NCI-H2107 treated with DMSO at 0.1 percent for 48 hours (cell line): ENCODE data around the gene MACROD2.
"Not testable (repeated sequence)": the region's sequence is repeated elsewhere in the genome, so short reads cannot be mapped to it uniquely, and the experiment has no call there.

Source experiments
- DNase-seq: peaks from one replicate; lab custom pipeline; 2025; ENCODE audit not compliant: unreplicated experiment; lab: John Stamatoyannopoulos, UW

MACROD2 gene

GRCh38 chr20:14245368-14245970 is 250.2 kb downstream of the MACROD2 start:
- DNase-seq, result no peak

DNA sequence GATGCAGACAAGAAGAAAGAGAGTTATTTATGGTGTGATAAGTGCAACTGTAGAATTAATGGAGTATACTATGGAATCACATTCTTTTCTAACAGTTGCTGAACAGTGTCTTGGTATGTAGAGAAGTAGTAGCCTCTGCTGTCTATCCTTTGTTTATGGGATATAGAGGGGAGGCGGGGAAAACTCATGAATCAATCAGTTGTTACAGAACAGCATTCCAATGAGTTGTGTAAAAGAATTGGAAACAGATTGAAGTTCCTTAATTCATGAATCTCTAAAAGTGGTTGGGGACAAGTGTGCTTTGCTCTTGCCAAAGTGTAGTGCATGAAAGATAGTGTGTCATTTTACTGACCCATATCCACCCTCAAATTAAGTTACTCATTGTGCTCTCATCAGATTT is 264.4 kb downstream of the MACROD2 start:
- no peak for DNase-seq

GRCh38 chr20:14260367-14260766 is 265.1 kb downstream of the MACROD2 start:
- DNase-seq, result no peak

DNA sequence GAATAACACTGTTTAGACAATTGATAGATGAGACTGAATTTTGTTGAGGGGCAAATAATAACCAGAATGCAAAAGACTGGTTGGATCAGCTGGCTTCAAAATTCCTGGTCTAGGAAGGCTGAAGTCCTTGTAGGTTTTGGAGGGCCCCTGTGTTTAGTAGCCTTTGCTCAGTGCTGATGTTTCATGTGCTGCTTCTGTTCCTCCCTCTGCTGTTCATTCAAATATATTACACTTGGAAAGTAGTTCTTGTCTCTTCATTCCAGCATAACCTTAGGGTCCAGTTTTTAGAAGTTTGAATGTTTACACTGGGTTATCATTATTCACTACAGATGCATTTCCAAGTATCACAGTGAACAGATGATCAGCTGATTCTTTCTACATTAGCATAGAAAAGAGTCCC is 269.6 kb downstream of the MACROD2 start:
- DNase-seq, result no peak

- no peak for DNase-seq
Measured at GRCh38 chr20:14266246-14266645, 270.9 kb downstream of the MACROD2 start.

- not testable (repeated sequence) for DNase-seq
Measured at GRCh38 chr20:14270751-14271150, 275.4 kb downstream of the MACROD2 start.

DNA sequence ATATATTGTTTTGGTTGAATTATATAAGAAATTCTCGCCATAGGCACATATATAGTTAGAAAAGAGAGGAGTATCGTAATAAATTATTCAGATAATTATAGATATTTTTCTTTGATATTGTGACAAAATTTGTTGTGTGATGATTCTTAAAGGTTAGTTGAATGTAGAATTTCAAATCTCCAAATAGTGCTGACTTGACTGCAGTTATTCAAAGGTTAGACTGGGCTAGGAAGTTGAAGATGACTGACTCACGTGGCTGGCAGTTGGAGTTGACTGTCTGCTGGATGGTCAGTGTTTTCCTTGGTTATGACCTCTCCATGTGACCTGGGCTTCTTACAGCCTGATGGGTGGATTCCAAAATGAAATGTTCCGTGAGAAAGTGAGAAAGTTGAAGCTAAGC is 286.8 kb downstream of the MACROD2 start:
- no peak for DNase-seq

GRCh38 chr20:14284443-14284842 is 289.1 kb downstream of the MACROD2 start:
- DNase-seq, result no peak

DNA sequence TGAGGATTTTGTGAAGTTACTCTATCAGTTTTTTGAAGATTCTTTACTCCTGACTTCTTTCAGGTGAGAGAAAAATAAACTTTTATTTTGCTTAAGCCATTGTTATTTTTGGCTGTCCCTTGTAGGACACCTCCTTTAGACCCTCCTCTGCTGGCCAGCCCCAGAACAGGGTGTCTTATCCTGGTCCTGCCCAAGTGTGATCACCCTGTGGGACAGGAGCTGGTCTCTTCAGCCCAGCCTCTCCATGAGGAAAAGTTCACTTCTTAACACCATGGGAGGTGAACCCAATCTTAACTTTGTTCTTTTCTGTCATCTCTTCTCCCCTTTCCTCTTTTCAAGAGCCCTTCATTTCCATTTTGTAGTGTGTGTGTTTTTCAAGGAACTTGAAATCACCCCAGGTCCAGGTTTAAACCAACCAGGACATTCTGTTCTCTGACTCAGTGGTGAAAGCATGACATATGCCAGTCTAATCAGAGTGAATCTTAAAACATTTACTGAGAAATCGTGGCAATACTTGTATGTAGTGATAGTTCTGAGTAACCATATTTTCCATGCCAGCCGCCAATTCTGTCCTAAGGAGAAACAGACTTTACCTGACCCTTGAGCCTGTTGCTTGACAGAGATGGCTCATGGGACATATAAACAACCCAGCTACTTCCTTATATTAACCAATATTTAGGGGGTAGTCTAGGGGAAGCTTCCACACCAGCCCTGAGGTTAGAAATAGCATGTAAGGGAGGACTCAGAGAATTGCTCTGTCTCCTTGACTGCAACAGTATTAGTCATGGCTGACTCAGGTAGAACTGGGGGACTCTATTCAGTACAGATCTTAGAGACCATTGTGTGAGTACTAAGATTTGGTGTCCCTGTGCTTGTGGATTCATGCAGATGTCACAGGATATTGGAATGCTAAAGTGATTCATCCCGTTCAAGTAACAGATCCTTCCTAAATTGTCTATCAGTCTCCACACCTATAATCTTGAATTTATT is 293.3 kb downstream of the MACROD2 start:
- DNase-seq, result no peak

DNA sequence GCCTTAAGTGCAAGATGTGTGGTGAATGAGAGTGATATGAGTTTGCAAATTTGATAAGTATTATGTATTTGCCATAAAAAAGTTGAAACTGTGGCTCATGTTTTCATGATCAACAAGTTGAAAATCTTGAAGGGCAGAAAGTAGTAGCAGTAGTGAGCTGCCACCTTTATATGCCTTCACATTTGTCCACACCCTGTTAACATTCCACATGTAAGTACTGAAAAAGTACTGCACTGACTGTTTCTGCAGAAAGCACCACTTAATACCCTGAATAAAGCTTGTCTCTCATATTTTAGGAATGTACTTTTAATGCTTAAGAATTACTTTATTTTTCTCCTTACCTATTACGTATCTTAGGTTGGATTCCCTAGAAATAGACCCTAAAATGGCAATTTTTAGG is 296.2 kb downstream of the MACROD2 start:
- DNase-seq, result no peak

GRCh38 chr20:14295238-14295637 is 299.9 kb downstream of the MACROD2 start:
- DNase-seq, result no peak

GRCh38 chr20:14295770-14296309 is 300.5 kb downstream of the MACROD2 start:
- no peak for DNase-seq

- DNase-seq, result no peak
Measured at GRCh38 chr20:14299831-14300230, 304.5 kb downstream of the MACROD2 start.

- DNase-seq, result no peak
Measured at GRCh38 chr20:14303106-14303505, 307.8 kb downstream of the MACROD2 start.

DNA sequence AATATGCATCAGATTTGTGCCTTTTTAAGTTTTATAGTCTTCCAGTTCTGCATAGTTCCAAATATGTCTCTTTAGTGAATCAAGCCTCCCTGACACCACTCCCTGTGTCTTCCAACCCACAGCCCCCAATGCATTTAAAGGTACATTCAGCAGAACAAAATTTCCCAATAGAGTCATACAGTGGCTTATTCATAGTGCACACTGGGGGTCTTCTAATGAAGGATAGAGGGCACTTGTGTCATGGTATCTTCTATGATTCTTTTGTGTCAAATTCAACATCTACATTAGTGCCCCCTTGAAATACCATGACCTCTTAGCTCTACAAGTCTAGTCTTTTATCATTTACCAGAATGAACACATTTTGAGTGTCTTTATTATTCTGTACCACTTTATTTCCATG is 308.3 kb downstream of the MACROD2 start:
- DNase-seq, result no peak

GRCh38 chr20:14304472-14304871 is 309.2 kb downstream of the MACROD2 start:
- DNase-seq, result no peak

DNA sequence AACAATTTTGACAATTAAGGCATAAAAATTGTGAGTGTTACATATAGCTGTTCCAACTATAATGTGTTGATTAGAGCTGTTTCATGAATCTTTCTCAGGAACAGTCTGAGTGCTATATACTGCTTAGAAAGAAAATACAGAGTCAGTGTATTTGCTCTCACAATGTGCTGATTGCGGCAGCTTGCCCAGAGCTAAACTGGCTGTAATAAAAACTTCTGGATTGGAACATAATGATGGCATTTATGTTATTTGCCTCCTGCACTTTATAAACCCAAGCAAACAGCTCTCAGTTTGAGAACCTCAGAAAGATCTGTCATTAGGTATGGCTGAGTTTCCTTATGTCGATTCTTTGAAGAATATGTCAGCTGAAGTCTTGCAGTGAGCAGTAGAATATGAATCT is 312.6 kb downstream of the MACROD2 start:
- DNase-seq, result no peak

DNA sequence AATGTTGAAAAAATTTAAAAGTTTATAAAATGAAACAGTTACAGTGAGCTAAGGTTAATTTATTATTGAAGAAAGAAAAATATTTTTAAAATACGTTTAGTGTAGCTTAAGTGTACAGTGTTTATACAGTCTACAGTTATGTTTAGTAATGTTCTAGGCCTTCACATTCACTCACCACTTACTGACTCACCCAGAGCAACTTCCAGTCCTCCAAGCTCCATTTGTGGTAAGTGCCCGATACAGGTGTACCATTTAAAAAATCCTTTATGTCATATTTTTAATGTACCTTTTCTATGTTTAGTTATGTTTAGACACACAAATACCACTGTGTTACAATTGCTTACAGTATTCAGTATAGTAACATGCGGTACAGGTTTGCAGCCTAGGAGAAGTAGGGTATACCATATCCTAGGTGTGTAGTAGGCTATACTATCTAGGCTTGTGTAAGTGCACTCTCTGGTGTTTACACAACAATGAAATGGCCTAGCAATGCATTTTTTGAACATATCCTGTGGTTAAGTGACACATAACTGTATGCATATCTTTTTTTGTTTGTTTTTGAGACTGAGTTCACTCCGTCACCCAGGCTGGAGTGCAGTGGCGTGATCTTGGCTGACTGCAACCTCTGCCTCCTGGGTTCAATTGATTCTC is 315.8 kb downstream of the MACROD2 start:
- no peak for DNase-seq

GRCh38 chr20:14312001-14312400 is 316.7 kb downstream of the MACROD2 start:
- no peak for DNase-seq

DNA sequence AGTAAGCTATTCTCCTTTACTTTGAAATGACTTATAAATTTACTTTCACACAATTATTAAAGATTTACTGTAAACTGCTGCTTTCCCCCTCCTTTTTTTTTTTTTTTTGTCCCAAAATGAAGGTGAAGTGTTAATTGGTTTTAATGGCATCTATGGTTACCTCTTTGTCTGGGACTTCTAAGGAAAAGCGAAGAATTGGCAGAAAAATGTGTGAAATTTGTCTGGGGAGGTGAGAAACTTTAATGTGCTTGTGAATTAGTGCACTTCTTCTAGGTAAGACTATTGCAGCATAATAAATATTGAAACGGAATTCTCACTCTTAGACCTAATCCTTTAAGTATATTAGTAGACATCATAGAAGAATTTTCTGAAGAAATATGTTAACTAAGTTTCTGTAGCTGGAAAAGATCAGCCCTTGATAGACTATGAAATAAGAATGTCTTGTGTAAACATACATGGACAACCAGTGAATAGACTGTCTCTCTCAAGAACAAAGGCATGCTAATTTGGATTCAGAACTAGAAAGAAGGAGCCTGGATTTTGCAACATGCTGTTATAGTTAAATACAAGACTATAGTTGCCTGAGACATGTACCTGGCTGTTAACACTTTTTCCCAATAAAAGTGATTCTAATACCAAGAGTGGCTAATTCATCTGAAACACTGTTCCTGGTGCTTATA is 318.2 kb downstream of the MACROD2 start:
- DNase-seq, result no peak

- DNase-seq, result no peak
Measured at GRCh38 chr20:14319704-14320103, 324.4 kb downstream of the MACROD2 start.
